ENCODE data around the gene ARHGEF12.

ARHGEF12 gene

GRCh38 chr11:120334332-120334731, 1.9 kb upstream of the ARHGEF12 start:
- TF ChIP-seq CTCF (IDR thresholded peaks at IDR 0.05; ENCODE audit: low read depth, low read length, missing control alignments), result no peak
- H3K4me3 ChIP-seq (ENCODE audit: low read depth, low read length), result no peak overlapping the region
- no peak for DNase-seq (ENCODE audit: low read depth)

- peak; percentile 75 for TF ChIP-seq CTCF (IDR thresholded peaks at IDR 0.05; ENCODE audit: low read depth, low read length, missing control alignments)
- DNase-seq (ENCODE audit: low read depth), result peak; percentile 69
- H3K4me3 ChIP-seq (ENCODE audit: low read depth, low read length), result peak overlapping the region; percentile 28; the same call in 1 of the 2 replicates
These were observed 1.2 kb upstream of the ARHGEF12 start for GRCh38 chr11:120334894-120335462.

- no peak for DNase-seq (ENCODE audit: low read depth)
- peak overlapping the region; percentile 98 for H3K4me3 ChIP-seq (ENCODE audit: low read depth, low read length)
- no peak for TF ChIP-seq CTCF (IDR thresholded peaks at IDR 0.05; ENCODE audit: low read depth, low read length, missing control alignments)
These were observed 681 bp upstream of the ARHGEF12 start for GRCh38 chr11:120335556-120335907.

GRCh38 chr11:120336641-120337354, 585 bp downstream of the ARHGEF12 start:
- peak overlapping the region; percentile 98 for H3K4me3 ChIP-seq (ENCODE audit: low read depth, low read length)
- no peak for DNase-seq (ENCODE audit: low read depth)

GRCh38 chr11:120337355-120338106, 1.3 kb downstream of the ARHGEF12 start:
- DNase-seq (ENCODE audit: low read depth), result no peak
- no peak for TF ChIP-seq CTCF (IDR thresholded peaks at IDR 0.05; ENCODE audit: low read depth, low read length, missing control alignments)
- peak overlapping the region; percentile 98 for H3K4me3 ChIP-seq (ENCODE audit: low read depth, low read length)

More at GRCh38 chr11:120336641-120337354, 585 bp downstream of the ARHGEF12 start:
- no peak for TF ChIP-seq CTCF (IDR thresholded peaks at IDR 0.05; ENCODE audit: low read depth, low read length, missing control alignments)

GRCh38 chr11:120338107-120338933, 2.1 kb downstream of the ARHGEF12 start:
- no peak for TF ChIP-seq CTCF (IDR thresholded peaks at IDR 0.05; ENCODE audit: low read depth, low read length, missing control alignments)
- no peak for DNase-seq (ENCODE audit: low read depth)
- H3K4me3 ChIP-seq (ENCODE audit: low read depth, low read length), result peak overlapping the region; percentile 98
